SK-N-SH treated with all-trans-retinoic acid at 6 μM for 48 hours (cell line): Measurements from ENCODE around the gene HNRNPC.

Experiments used
- ATAC-seq: fragments of 200-7000 bp; cut with Tn5 transposase; 3 replicates; pipeline ENCODE4 v1.9.1; 2020; ENCODE audit warnings: mild to moderate bottlenecking, moderate library complexity
- ARNTL ChIP-seq: fragments of 450-650 bp; formaldehyde crosslinking; IDR thresholded peaks from 2 replicates; pipeline ENCODE4 v1.5.0; 2020; ENCODE audit warnings: low read depth, mild to moderate bottlenecking, moderate library complexity, borderline replicate concordance
- BACH2 ChIP-seq: fragments of 250-450 bp; sonication (Bioruptor Pico); IDR thresholded peaks from 2 replicates; pipeline ENCODE4 v1.9.0; 2021; ENCODE audit warnings: mild to moderate bottlenecking, borderline replicate concordance
- CSDC2 ChIP-seq: fragments of 250-450 bp; sonication (Bioruptor Pico); IDR thresholded peaks from 2 replicates; pipeline ENCODE4 v1.5.0; 2020; ENCODE audit warnings: mild to moderate bottlenecking, moderate library complexity
- ESRRG ChIP-seq: fragments of 250-450 bp; sonication (Bioruptor Pico); IDR thresholded peaks from 2 replicates; pipeline ENCODE4 v1.6.1; 2021; ENCODE audit warnings: mild to moderate bottlenecking
- ISL1 ChIP-seq: fragments of 250-450 bp; sonication (Bioruptor Pico); IDR thresholded peaks from 2 replicates; pipeline ENCODE4 v2.1.2; 2022; ENCODE audit warnings: mild to moderate bottlenecking, moderate library complexity
- OSR1 ChIP-seq: fragments of 250-450 bp; sonication (Bioruptor Pico); IDR thresholded peaks from 2 replicates; pipeline ENCODE4 v1.8.0; 2022; ENCODE audit warnings: moderate library complexity, mild to moderate bottlenecking, inconsistent platforms
- PATZ1 ChIP-seq: fragments of 250-450 bp; sonication (Bioruptor Pico); IDR thresholded peaks from 2 replicates; pipeline ENCODE4 v1.8.0; 2020; ENCODE audit warnings: mild to moderate bottlenecking, moderate library complexity, borderline replicate concordance
- PPARA ChIP-seq: fragments of 250-450 bp; sonication (Bioruptor Pico); IDR thresholded peaks from 2 replicates; pipeline ENCODE4 v1.5.0; 2020; ENCODE audit warnings: mild to moderate bottlenecking, borderline replicate concordance
- RARB ChIP-seq: fragments of 250-450 bp; sonication (Bioruptor Pico); IDR thresholded peaks from 2 replicates; pipeline ENCODE4 v1.8.0; 2021; ENCODE audit warnings: mild to moderate bottlenecking, moderate library complexity
- SNAI2 ChIP-seq: fragments of 250-450 bp; sonication (Bioruptor Pico); IDR thresholded peaks from 2 replicates; pipeline ENCODE4 v1.5.0; 2020; ENCODE audit warnings: mild to moderate bottlenecking, moderate library complexity
- TCF4 ChIP-seq: fragments of 250-450 bp; sonication (Bioruptor Pico); IDR thresholded peaks from 2 replicates; pipeline ENCODE4 v1.8.0; 2021; ENCODE audit warnings: mild to moderate bottlenecking, moderate library complexity, borderline replicate concordance
- TOX ChIP-seq: fragments of 250-450 bp; sonication (Bioruptor Pico); IDR thresholded peaks from 2 replicates; pipeline ENCODE4 v1.8.0; 2021; ENCODE audit warnings: mild to moderate bottlenecking, moderate library complexity, borderline replicate concordance
- TSHZ2 ChIP-seq: fragments of 250-450 bp; sonication (Bioruptor Pico); IDR thresholded peaks from 2 replicates; pipeline ENCODE4 v1.5.0; 2020; ENCODE audit warnings: mild to moderate bottlenecking, moderate library complexity
- ZC3H10 ChIP-seq: fragments of 250-450 bp; sonication (Bioruptor Pico); IDR thresholded peaks from 2 replicates; pipeline ENCODE4 v1.5.1; 2021; ENCODE audit warnings: mild to moderate bottlenecking, moderate library complexity
- ZFP3 ChIP-seq: fragments of 250-450 bp; sonication (Bioruptor Pico); IDR thresholded peaks from 2 replicates; pipeline ENCODE4 v1.5.0; 2020; ENCODE audit warnings: mild to moderate bottlenecking, moderate library complexity
- ZNF70 ChIP-seq: fragments of 450-650 bp; formaldehyde crosslinking; IDR thresholded peaks from 2 replicates; pipeline ENCODE4 v1.5.0; 2020; ENCODE audit warnings: mild to moderate bottlenecking, moderate library complexity
- ZNF8 ChIP-seq: fragments of 450-650 bp; formaldehyde crosslinking; IDR thresholded peaks from 2 replicates; pipeline ENCODE4 v1.5.0; 2020; ENCODE audit warnings: mild to moderate bottlenecking, moderate library complexity
- TF ChIP-seq, protein P1 (sequence below): fragments of 250-450 bp; sonication (Bioruptor Pico); IDR thresholded peaks from 2 replicates; pipeline ENCODE4 v1.8.0; 2021; ENCODE audit warnings: low read depth, mild to moderate bottlenecking, moderate library complexity, borderline replicate concordance
- TF ChIP-seq, protein P2 (sequence below): fragments of 250-450 bp; sonication (Bioruptor Pico); IDR thresholded peaks from 2 replicates; pipeline ENCODE4 v1.5.1; 2021; ENCODE audit warnings: mild to moderate bottlenecking, moderate library complexity

HNRNPC gene

DNA sequence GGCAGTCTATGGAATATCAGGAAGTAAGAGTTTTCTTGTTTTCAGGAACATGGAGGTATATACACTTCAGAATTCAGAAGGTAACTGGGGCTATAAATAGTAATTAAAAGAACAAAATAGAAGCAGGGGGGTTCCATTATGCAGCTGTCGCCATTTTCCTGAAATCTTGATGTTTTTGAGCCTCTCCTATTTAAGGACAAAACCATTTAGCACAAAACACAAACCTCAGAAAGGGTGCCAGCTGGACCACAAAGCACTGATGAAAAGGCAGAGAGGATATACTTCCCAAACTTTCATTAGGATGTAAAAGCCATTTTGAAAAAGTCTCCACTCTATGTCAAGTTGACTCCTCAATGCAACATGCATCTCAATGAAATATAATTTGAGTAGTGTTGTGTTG, 59.2 kb downstream of the HNRNPC start:
- no peak for TF ChIP-seq ISL1 (CRISPR knock-in tag)
- no peak for TF ChIP-seq ZNF8 (CRISPR knock-in tag)
- no peak for TF ChIP-seq ZFP3 (CRISPR knock-in tag)
- TF ChIP-seq TOX (CRISPR knock-in tag) = no peak
- ATAC-seq = no peak

GRCh38 chr14:21209185-21209584, 60.1 kb downstream of the HNRNPC start:
- ATAC-seq = no peak
- TF ChIP-seq TSHZ2 (CRISPR knock-in tag) = no peak
- TF ChIP-seq PPARA (CRISPR knock-in tag) = no peak
- TF ChIP-seq ZC3H10 (CRISPR knock-in tag) = no peak
- TF ChIP-seq OSR1 = no peak
- TF ChIP-seq, all 23 proteins: peak for 0

GRCh38 chr14:21208554-21208953, 60.7 kb downstream of the HNRNPC start:
- TF ChIP-seq ISL1 (CRISPR knock-in tag) = no peak
- no peak for TF ChIP-seq RARB (CRISPR knock-in tag)
- no peak for TF ChIP-seq ZC3H10 (CRISPR knock-in tag)
- TF ChIP-seq, protein P1, sequence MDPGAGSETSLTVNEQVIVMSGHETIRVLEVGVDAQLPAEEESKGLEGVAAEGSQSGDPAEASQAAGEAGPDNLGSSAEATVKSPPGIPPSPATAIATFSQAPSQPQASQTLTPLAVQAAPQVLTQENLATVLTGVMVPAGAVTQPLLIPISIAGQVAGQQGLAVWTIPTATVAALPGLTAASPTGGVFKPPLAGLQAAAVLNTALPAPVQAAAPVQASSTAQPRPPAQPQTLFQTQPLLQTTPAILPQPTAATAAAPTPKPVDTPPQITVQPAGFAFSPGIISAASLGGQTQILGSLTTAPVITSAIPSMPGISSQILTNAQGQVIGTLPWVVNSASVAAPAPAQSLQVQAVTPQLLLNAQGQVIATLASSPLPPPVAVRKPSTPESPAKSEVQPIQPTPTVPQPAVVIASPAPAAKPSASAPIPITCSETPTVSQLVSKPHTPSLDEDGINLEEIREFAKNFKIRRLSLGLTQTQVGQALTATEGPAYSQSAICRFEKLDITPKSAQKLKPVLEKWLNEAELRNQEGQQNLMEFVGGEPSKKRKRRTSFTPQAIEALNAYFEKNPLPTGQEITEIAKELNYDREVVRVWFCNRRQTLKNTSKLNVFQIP (CRISPR knock-in tag) = no peak
- TF ChIP-seq ARNTL (CRISPR knock-in tag) = no peak
- TF ChIP-seq ESRRG (CRISPR knock-in tag) = no peak
- ATAC-seq = no peak

DNA sequence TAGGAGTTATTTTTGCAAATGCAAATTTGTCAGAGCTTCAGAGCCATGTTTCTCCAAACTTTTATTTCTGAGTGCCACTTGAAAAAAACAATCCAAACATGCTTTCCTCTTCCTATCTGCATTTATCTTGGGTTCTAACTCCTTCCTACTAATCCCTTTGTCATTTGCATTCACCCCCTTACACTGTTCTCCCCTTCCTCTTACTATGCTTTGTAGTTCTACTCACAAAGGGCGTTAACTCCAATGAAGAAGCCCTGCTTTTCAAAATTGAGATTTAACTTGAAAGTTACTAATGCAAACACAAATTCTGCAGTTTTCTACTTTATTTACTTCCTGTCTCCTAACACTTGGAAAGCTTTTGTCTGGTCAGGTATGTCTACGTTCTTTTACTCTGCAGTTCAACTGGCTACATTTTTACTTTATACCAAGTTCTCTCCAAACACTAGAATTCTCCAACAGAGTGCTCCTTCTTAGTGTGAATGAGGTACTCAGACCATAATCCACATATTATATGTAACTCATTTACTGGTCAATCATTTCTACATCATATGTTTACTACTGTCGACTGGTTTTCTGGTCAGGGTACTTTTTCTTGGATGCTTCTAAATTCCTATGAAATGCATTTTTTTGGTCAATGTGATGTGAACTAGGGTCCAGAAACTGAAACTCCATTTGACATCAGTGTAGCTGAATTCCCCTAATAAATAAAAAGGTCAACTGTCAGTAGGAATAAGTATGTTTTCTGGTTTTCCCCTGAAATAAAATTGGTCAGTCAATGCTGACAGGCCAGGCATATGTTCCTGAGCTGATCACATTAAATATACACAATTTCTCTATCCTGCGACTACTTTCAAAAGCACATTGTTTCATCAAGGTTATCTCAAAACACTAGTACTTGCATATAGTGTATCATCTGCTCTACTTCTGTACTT, 62.2 kb downstream of the HNRNPC start:
- TF ChIP-seq, protein P2, sequence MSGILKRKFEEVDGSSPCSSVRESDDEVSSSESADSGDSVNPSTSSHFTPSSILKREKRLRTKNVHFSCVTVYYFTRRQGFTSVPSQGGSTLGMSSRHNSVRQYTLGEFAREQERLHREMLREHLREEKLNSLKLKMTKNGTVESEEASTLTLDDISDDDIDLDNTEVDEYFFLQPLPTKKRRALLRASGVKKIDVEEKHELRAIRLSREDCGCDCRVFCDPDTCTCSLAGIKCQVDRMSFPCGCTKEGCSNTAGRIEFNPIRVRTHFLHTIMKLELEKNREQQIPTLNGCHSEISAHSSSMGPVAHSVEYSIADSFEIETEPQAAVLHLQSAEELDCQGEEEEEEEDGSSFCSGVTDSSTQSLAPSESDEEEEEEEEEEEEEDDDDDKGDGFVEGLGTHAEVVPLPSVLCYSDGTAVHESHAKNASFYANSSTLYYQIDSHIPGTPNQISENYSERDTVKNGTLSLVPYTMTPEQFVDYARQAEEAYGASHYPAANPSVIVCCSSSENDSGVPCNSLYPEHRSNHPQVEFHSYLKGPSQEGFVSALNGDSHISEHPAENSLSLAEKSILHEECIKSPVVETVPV (CRISPR knock-in tag) = no peak
- no peak for TF ChIP-seq TCF4 (CRISPR knock-in tag)
- no peak for TF ChIP-seq ZNF70 (CRISPR knock-in tag)
- no peak for TF ChIP-seq OSR1
- TF ChIP-seq CSDC2 (CRISPR knock-in tag) = no peak
- TF ChIP-seq TSHZ2 (CRISPR knock-in tag) = no peak
- no peak for TF ChIP-seq SNAI2 (CRISPR knock-in tag)
- no peak for TF ChIP-seq BACH2 (CRISPR knock-in tag)
- no peak for TF ChIP-seq PATZ1 (CRISPR knock-in tag)
- ATAC-seq = no peak
